Hippocampal formation (tissue), 2 donors: ENCODE data around the gene GRWD1.

ENCODE experiments used
- DNase-seq, 2 donors: peaks; one replicate each; lab custom pipeline; 2025; lab: John Stamatoyannopoulos, UW

Gene GRWD1

DNA sequence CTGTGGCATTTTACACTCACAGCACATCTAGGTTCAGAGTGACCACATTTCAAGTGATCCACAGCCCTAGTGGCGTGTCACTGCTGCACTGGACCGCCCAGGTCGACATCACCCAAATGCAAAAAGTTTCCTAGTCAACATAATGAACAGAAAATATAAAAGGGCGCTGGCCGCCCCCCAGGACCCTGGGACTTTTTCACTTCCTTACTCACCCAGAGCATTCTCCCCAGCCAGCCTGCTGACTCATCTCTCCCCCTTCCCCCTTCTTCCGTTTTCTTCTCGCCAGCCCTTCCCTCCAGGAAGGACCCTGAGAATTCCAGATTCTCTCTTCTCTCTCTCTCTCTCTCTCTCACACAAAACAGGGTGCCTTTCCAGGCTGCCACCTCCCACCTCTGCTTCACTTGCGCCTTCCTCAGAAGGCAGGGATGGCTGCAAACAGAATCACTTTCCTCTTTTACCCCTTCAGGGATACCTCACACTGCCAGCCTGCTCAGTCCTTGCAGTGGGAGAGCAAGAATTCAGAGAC, 21.0 kb upstream of the GRWD1 start:
- no peak for DNase-seq

DNA sequence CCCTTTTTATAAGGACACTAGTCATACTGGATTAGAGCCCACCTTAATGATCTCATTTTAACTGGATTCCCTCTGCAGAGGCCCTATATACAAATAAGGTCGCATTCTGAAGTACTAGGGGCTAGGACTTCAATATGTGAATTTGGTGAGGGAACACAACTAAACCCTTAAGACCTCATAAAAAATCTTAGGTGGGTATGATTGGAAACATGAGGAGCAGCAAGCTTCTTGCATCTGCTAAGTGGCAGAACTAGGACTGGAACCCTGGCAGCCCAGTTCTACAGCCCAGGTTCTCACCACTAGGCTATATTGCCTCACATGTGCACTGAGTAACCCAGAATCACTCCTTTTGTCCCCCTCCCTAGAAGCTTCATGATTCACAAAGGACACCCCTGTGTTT, 17.1 kb upstream of the GRWD1 start:
- no peak for DNase-seq

DNA sequence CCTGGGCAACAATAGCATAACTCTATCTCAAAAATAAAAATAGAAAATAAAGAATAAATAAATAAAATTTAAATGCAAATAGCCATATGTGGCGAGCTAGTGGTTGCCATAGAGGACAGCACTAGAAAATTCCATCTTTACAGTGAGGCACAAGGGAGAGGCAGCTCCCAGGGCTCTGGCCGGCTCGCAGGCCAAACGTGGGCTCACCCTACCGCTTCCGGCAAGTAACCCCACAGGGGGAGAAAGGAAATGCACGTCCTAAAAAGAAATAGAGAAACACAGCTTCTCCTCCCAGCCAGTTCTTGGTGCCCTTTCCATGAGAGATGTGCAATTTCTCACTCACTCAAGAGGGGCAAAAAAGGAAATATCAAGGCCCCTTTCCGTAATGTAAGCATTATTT, 12.4 kb upstream of the GRWD1 start:
- DNase-seq: no peak

DNA sequence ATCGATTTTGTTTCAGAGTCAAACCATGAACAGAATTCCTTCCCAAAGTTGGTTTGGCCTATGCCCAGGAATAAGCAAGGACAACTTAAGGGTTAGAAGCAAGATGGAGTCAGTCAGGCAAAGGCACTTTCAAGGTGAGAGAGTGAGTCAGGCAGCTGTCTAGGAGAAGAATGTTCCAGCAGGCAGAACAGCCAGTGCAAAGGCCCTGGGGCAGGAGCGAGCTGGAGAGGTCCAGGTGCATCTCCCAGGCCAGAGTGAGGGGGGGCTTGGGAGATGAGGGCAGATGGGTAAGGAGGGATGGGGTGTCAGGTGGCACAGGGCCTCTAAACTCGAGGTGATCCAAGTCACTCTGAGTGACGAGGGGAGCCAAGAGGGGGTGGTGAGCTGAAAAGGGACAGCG, 9.2 kb upstream of the GRWD1 start:
- DNase-seq: no peak

DNA sequence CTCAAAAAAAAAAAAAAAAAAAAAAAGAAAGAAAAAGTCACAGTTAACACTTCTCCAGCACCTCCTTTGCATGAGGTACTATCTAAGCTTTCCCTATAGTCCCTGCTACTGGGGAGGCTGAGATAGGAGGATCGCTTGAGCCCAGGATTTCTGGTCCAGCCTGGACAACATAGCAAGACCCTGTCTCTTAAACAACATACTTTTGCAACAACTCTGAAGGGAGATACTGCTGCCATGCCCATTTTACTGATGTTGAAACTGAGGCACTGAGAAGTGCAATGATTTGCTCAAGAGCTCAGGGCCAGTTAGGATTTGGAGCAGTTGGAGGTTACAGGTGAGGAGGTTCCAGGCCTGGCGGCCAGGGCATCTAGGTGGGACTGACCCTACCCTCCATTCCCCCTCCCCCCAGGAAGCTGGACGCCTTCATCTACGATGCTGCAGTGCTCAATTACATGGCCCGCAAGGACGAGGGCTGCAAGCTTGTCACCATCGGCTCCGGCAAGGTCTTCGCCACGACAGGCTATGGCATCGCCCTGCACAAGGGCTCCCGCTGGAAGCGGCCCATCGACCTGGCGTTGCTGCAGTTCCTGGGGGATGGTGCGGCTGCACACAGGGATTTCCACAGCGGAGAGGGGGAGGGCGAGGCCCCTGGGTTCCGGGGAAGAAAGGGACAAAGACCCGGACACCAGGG, 4.3 kb upstream of the GRWD1 start:
- DNase-seq: no peak

DNA sequence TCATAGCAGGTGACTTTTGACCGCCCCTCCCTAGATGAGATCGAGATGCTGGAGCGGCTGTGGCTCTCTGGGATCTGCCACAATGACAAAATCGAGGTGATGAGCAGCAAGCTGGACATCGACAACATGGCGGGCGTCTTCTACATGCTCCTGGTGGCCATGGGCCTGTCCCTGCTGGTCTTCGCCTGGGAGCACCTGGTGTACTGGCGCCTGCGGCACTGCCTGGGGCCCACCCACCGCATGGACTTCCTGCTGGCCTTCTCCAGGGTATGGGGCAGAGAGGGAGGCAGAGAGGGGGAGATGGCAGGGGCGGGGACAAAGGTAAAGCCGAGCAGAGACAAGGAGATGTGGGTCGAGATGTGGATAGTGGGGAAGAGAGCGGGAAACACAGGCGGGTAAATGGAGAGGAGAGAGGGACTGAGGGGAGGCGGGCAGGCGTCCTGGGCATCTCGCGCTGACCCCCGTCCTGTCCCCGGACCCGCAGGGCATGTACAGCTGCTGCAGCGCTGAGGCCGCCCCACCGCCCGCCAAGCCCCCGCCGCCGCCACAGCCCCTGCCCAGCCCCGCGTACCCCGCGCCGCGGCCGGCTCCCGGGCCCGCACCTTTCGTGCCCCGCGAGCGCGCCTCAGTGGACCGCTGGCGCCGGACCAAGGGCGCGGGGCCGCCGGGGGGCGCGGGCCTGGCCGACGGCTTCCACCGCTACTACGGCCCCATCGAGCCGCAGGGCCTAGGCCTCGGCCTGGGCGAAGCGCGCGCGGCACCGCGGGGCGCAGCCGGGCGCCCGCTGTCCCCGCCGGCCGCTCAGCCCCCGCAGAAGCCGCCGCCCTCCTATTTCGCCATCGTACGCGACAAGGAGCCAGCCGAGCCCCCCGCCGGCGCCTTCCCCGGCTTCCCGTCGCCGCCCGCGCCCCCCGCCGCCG, 3.4 kb upstream of the GRWD1 start:
- DNase-seq: no peak

DNA sequence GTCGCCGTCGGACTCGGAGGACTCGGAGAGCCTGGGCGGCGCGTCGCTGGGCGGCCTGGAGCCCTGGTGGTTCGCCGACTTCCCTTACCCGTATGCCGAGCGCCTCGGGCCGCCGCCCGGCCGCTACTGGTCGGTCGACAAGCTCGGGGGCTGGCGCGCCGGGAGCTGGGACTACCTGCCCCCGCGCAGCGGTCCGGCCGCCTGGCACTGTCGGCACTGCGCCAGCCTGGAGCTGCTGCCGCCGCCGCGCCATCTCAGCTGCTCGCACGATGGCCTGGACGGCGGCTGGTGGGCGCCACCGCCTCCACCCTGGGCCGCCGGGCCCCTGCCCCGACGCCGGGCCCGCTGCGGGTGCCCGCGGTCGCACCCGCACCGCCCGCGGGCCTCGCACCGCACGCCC, 2.5 kb upstream of the GRWD1 start:
- DNase-seq: no peak

DNA sequence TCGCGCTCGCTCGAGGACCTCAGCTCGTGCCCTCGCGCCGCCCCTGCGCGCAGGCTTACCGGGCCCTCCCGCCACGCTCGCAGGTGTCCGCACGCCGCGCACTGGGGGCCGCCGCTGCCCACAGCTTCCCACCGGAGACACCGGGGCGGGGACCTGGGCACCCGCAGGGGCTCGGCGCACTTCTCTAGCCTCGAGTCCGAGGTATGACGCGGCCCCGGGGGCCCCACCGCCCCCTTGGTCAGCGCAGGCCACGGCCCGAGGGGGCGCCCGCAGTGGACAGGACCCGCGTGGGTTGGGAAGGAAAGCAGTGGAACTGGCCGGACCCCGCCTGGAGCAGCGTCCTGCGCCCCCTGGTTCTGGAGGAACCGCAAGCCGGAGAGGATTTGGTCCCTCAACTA, 2.1 kb upstream of the GRWD1 start:
- no peak for DNase-seq

DNA sequence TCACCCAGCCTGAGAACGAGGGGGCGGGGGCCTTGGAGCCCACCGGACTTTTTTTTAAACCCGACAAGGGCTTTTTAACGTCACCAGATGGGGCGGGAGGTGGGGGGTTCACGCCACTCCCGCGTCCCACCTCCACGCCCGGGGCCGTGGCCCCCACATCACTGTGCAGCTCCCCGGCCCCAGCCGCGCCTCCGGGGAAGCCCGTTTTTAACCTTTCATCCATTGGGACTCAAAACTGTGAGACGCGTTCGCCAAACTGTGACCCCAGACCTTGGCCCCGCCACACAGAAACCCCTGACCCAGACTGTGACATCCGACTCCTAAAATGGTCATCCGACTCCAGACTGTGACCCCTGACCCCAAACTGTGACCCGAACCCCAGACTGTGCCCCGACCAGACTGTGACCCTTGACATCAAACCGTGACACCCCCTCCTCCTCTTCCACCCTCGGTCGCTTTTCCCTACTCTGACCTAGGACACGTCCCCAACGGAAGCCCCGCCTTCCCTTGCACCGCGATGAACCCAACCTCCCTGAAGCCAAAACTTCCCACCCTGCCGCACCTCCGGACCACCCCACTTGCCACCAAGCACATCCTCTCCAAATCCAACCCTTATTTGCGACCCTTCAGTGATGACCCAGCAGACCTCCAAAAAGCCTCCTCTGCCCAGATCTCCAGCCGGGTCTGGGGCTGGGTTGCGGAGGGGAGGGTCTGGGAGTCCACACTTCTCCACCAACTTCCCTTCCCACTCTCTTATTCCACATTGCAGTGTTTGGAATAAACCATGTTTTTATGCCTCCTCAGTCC, 1.5 kb upstream of the GRWD1 start:
- DNase-seq: no peak

DNA sequence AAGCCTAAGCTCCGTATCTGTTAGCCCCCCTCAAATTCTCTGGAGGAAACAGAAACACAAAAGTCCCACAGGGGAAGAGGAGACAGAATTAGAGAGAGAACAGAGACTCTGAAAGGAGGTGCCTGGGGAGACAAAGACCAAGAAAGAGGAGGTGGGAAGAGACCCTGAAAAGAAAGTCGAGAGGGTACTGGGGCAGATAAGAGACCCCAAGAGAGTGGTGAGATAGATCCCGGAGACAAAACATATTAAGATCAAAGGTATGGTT, 915 bp upstream of the GRWD1 start:
- DNase-seq: no peak

DNA sequence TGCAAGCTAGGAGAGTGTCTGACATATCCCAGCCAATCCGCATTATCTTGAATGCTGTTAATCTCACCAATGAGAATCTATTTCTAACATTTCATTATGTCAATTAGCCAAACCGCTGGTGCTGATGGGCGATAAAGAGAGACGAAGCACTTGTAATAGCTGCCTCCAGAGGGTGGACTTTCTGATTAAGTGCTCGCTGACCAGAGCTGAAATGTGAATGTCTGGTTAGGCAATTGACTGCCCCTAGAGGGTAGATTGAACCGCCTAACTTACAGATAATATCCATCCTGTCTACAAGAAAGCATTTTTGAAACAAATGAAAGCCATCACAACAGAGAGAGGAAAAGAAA, 552 bp upstream of the GRWD1 start:
- DNase-seq: peak in 1 of 2 donors; percentile 49

DNA sequence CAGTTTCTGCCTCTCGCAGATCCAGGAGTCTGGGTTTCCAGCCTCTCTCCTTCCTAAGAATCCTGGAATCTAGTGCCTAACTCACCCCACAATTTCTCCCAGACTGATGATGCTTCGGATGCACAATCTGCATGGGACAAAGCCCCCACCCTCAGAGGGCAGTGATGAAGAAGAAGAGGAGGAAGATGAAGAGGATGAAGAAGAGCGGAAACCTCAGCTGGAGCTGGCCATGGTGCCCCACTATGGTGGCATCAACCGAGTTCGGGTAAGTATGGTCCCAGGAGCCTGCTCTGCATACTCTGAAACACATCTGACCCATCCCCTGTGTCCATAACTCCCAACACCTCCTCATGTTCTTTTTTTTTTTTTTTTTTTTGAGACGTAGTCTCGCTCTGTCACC, 796 bp downstream of the GRWD1 start:
- no peak for DNase-seq

DNA sequence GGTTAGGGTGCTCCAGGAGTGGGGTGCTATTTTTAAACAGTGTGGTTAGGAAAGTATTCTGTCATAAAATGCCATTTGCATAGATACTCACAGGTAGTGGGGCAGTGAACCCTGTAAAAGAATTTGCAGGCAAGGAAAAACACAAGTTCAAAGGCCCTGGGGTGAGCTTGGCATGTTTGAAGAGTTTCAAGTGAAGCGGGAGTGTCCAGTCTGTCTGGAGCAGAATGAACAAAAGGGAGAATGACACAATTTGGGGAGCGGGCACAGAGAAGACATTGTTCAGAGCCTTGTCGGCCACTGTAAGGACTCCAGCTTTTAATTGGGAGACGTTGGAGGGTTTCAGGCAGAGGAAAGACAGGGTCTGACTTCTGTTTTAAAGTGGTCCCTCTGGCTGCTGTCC, 2.8 kb downstream of the GRWD1 start:
- no peak for DNase-seq

DNA sequence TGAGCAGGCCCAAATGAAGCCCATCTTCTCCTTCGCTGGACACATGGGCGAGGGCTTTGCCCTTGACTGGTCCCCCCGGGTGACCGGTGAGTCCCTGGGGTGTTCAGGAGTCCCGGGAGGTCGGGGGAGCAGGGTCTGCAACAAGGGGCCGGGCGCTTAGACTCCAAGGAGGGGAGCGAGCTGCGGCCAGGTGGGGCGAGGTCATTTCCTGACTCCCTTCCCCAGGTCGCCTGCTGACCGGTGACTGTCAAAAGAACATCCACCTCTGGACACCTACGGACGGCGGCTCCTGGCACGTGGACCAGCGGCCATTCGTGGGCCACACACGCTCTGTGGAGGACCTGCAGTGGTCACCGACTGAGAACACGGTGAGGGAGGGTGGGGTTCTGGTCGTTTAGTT, 4.7 kb downstream of the GRWD1 start:
- no peak for DNase-seq

DNA sequence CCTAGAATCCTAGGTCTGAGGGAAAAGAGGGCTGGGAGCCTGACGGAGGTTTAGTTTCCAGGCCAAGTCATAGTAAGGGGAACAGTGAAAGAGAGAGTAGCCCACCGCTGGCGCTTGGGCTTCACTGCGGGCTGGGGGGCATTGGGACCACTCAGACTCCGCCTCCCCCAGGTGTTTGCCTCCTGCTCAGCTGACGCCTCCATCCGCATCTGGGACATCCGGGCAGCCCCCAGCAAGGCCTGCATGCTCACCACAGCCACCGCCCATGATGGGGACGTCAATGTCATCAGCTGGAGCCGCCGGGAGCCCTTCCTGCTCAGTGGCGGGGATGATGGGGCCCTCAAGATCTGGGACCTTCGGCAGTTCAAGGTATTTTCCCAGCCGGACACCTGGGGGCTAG, 5.1 kb downstream of the GRWD1 start:
- DNase-seq: no peak

DNA sequence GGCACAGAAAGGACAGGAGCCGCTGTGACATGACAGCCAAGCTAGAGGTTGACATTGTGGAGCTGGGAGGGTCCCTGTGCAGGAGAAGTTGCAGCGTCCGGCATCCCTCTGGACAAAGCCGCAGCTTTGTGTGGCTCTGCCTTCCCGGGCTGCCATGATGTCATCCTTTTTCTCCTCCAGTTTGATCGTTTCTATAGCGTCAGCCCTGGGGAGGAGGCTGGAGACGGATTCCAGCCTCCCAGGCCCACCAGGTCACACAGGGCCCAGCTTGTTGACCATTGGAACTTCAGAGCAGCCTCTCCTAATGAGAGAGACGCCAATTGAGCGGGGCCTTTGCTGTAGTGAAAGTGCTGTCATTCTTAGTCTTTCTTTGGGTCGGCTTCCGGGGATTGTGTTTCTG, 5.8 kb downstream of the GRWD1 start:
- DNase-seq: no peak

DNA sequence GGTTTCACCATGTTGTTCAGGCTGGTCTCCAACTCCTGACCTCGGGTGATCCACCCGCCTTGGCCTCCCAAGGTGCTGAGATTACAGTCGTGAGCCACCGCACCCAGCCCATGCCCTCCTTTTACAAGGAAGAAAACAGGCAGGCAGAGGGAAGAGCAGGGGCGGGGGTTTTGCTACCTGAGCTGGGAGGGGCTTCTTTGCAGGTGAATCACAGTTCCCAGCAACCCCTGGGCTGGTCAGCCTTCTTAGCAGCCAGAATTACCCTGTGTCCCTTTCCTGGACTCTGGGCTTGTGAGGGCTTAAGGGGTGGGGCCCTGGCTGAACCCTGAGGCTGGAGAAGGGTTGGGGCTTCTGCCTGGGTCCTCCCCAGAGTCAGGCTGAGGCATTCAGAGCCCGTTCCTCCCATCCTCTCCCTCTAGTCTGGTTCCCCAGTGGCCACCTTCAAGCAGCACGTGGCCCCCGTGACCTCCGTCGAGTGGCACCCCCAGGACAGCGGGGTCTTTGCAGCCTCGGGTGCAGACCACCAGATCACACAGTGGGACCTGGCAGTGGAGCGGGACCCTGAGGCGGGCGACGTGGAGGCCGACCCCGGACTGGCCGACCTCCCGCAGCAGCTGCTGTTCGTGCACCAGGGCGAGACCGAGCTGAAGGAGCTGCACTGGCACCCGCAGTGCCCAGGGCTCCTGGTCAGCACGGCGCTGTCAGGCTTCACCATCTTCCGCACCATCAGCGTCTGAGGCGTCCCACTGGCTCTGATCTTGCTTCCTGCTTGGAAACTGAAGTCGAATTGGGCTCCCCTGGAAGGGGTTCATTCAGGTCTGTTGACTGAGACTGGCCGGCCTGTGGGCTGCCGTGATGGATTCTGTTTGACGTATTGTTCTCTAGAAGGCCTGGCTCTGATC, 6.8 kb downstream of the GRWD1 start:
- DNase-seq: no peak

DNA sequence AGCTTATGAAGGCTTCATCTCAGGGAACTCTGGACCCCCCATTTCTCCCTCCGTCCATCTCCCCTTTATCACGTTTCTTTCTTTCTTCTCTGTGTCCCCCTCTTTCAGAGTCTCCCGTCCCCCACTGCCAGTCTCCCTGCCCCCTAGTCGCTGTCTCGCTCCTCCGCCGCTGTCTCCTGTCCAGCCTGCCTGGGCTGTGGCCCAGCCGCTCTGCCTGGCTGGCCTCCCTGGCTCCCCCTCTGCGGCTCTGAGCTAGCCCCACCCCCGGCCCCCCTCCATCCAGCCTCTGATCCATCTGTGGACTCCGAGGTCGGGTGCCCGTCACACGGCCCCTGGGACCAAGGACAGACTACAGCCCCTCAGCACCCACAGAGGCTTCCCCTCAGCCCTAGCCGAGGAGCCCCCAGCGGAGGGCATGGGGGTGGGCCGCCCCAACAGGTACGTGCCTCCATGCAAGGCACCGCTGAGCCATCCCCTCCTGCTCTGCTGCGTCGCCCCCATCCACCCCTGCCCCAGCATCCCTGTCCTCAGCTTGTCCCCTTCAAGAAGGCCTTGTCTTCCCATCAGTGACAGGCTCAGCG, 8.5 kb downstream of the GRWD1 start:
- no peak for DNase-seq

DNA sequence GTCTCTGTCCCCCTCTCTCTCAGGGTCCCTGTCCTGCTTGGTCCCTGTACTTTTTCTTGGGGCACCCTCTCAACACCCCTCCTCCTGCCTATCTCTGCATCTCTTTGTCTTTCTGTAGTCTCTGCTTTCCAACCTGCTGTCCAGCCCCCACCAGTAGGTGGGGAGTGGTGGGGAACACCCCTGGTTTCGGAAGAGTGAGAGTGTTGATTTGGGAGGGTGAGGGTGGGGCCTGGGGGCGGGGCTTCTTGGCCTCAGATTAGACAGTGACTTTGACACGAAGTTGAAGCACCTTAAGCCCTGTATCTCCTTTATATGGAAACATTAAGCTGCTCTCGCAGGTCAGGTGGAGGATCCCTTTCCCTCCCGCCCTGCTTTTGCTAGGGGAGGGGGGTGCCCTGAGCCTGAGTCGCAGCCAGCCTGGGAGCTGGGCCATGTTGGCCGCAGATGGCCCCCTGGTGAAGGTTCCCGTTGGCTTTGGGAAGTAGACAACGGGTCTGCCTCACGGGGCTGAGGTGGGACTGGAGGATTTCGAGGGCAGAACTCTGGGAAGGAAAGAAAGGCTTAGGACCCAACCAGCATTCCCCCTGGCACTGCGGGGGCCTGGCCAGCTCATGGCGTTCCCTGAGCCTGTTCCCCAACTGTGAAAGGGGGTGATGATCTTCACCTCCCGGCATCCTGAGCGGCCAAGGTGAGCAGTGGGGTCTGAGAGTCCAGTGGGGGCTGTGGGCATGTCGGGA, 9.6 kb downstream of the GRWD1 start, which contains the start of gene KCNJ14:
Gene KCNJ14, plus strand, starts transcription at position 404 of the 737 bp plus-strand sequence. CDS start 6,151 bp downstream, outside the sequence.
- DNase-seq: no peak

DNA sequence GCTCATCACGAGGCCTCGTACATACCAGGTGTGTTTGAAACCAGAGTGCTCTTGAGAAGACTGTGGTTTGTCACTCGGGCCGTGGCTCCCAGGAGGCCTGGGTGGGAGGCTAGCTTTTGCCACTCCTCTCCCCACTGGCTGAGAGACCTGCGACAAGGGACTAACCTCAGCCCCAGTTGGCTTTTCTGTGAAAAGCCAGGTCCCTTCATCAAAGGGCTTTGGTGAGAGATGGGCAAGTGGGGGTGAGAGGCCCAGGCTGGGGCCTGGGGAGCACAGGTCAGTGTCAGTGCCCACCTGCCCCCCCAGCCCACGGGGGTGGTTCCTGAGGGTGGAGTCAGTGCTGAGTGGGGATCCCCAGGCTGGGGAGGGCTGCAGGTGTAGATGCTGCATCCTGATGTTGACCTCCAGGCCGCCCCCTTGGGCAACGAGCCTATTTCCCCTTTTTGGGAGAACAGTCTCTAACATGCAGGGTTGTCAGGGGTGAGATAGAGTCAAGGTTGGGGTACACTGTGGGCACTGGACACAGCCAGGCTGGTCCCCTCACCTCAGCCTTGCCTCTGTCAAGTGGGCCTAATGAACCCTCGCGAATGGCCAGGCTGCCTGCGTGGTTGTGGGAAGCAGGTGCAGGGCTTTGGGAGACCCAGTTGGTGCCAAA, 10.3 kb downstream of the GRWD1 start:
- no peak for DNase-seq
